ENCODE data around the gene KCNK3. TPM values are rescaled to one million over a fixed set of nuclear protein-coding genes. Genes with fewer than 3 reads are reported as not detected.

KCNK3 gene
- total and polyA plus RNA-seq, 2 donors (not counting 1 experiment from before 2014, with no cell fraction given), result not detected

GRCh38 chr2:26724784-26725520 lies 32.4 kb downstream of the KCNK3 start:
- Histone ChIP-seq H3K4me3 (ENCODE audit: control extremely low read depth in 1 of 5, extremely low read depth in 1 of 5, insufficient read depth in 1 of 5, low read depth in 2 of 5, low read length in 4 of 5) (no peak overlapping the region), H3K27ac (ENCODE audit: low read length in 2 of 2) (no peak overlapping the region), H3K9me3 (ENCODE audit: control extremely low read depth in 1 of 3, control insufficient read depth in 2 of 3, insufficient read depth in 1 of 3, low read length in 2 of 3) (no peaks in the 10 kb centered on the region), H2AFZ (ENCODE audit: insufficient read depth, low read depth, low read length, poor library complexity, severe bottlenecking) (no peak overlapping the region), H3K9ac (ENCODE audit: low read length) (no peak overlapping the region), H3K4me2 (replicated peaks; ENCODE audit: low read depth, low read length, poor library complexity, severe bottlenecking) (no peak overlapping the region), H4K20me1 (ENCODE audit: control insufficient read depth, insufficient read depth, low read length, poor library complexity, severe bottlenecking) (no peaks in the 10 kb centered on the region), H3K79me2 (ENCODE audit: control insufficient read depth, insufficient read depth, low read length) (no peaks in the 10 kb centered on the region), H3K4me1 (ENCODE audit: control insufficient read depth in 2 of 2, insufficient read depth in 2 of 2, low read length in 2 of 2) (no peaks in the 10 kb centered on the region), H3K36me3 (replicated peaks in 1 of 2; ENCODE audit: control extremely low read depth in 1 of 2, control insufficient read depth in 1 of 2, extremely low read depth in 1 of 2, insufficient read depth in 2 of 2, low read length in 1 of 2) (no peaks in the 10 kb centered on the region), H3K27me3 (replicated peaks in 1 of 4; ENCODE audit: control extremely low read depth in 1 of 4, control insufficient read depth in 3 of 4, insufficient read depth in 4 of 4, low read length in 3 of 4) (peaks cover 0 to 13% (median 0%) of the 10 kb centered on the region in 4 experiments)
- intact Hi-C loops (cut with micrococcal nuclease), result no loop called here
- peaks cover 9% of the 10 kb centered on the region for H3K27me3 Mint-ChIP-seq
- POLR2A ChIA-PET, result no interaction called here
- CTCF ChIA-PET, result interaction anchor here (1.4 kb wide), 1 partner anchor 19 kb away, joined by 3 read pairs; no protein-coding TSS in a partner anchor
- no peaks in the 10 kb centered on the region for H3K4me1 Mint-ChIP-seq
- whole genome bisulfite sequencing (ENCODE audit: insufficient coverage), result 81% methylated on average over 13 of the region's 14 CpGs
- TF ChIP-seq CTCF (IDR thresholded peaks at IDR 0.05) (no peak), EZH2 (IDR thresholded peaks at IDR 0.05; ENCODE audit: borderline replicate concordance, insufficient read depth, low read depth, low read length, poor library complexity, severe bottlenecking) (no peak)
- H3K9me3 Mint-ChIP-seq (ENCODE audit: insufficient read depth), result no peaks in the 10 kb centered on the region
- DNase-seq, result no peak
- no peak overlapping the region for H3K27ac Mint-ChIP-seq
- no peak for ATAC-seq (ENCODE audit: low read depth)
- H3K4me3 Mint-ChIP-seq, result no peak overlapping the region

GRCh38 chr2:26725521-26725820 lies 32.9 kb downstream of the KCNK3 start:
- 93% methylated on average over 7 of the region's 7 CpGs for WGBS (ENCODE audit: insufficient coverage)
- no peak for ATAC-seq (ENCODE audit: low read depth)
- POLR2A ChIA-PET, result no interaction called here
- no peak overlapping the region for H3K9ac ChIP-seq (ENCODE audit: low read length)
- H3K4me3 ChIP-seq (ENCODE audit: control extremely low read depth in 1 of 5, extremely low read depth in 1 of 5, insufficient read depth in 1 of 5, low read depth in 2 of 5, low read length in 4 of 5), result no peak overlapping the region
- no peak overlapping the region for H3K4me3 Mint-ChIP-seq
- no peaks in the 10 kb centered on the region for H3K4me1 ChIP-seq (ENCODE audit: control insufficient read depth in 2 of 2, insufficient read depth in 2 of 2, low read length in 2 of 2)
- no peak overlapping the region for H3K27ac Mint-ChIP-seq
- CTCF ChIA-PET, result interaction anchor here (0.8 to 1.4 kb wide), 2 partner anchors 19 to 197 kb away, joined by 3 read pairs; no protein-coding TSS in a partner anchor
- peaks cover 9% of the 10 kb centered on the region for H3K27me3 Mint-ChIP-seq
- H3K79me2 ChIP-seq (ENCODE audit: control insufficient read depth, insufficient read depth, low read length), result no peaks in the 10 kb centered on the region
- peaks cover 0 to 13% (median 0%) of the 10 kb centered on the region in 4 experiments for H3K27me3 ChIP-seq (replicated peaks in 1 of 4; ENCODE audit: control extremely low read depth in 1 of 4, control insufficient read depth in 3 of 4, insufficient read depth in 4 of 4, low read length in 3 of 4)
- no peak overlapping the region for H2AFZ ChIP-seq (ENCODE audit: insufficient read depth, low read depth, low read length, poor library complexity, severe bottlenecking)
- no peaks in the 10 kb centered on the region for H3K9me3 Mint-ChIP-seq (ENCODE audit: insufficient read depth)
- H3K36me3 ChIP-seq (replicated peaks in 1 of 2; ENCODE audit: control extremely low read depth in 1 of 2, control insufficient read depth in 1 of 2, extremely low read depth in 1 of 2, insufficient read depth in 2 of 2, low read length in 1 of 2), result no peaks in the 10 kb centered on the region
- intact Hi-C loops (cut with micrococcal nuclease), result no loop called here
- H4K20me1 ChIP-seq (ENCODE audit: control insufficient read depth, insufficient read depth, low read length, poor library complexity, severe bottlenecking), result no peaks in the 10 kb centered on the region
- no peak for DNase-seq
- no peak overlapping the region for H3K27ac ChIP-seq (ENCODE audit: low read length in 2 of 2)
- no peak overlapping the region for H3K4me2 ChIP-seq (replicated peaks; ENCODE audit: low read depth, low read length, poor library complexity, severe bottlenecking)
- TF ChIP-seq EZH2 (IDR thresholded peaks at IDR 0.05; ENCODE audit: borderline replicate concordance, insufficient read depth, low read depth, low read length, poor library complexity, severe bottlenecking) (no peak), CTCF (IDR thresholded peaks at IDR 0.05) (no peak)
- H3K4me1 Mint-ChIP-seq, result no peaks in the 10 kb centered on the region
- H3K9me3 ChIP-seq (ENCODE audit: control extremely low read depth in 1 of 3, control insufficient read depth in 2 of 3, insufficient read depth in 1 of 3, low read length in 2 of 3), result no peaks in the 10 kb centered on the region

Measured in B cell (primary cell).